Mesothelial cell of epicardium (in vitro differentiated cells): ENCODE results near the gene MINDY4. TPM values are rescaled to one million over a fixed set of nuclear protein-coding genes. Genes with fewer than 3 reads are reported as not detected.
"Not testable (repeated sequence)": the region's sequence is repeated elsewhere in the genome, so short reads cannot be mapped to it uniquely, and the experiment has no call there.

ENCODE experiments used
- DNase-seq, 2 experiments: peaks; one replicate each; pipeline ENCODE4 v3.0.0; 2021; ENCODE audit warnings: low spot score in 2 of 2; ENCODE audit not compliant: unreplicated experiment in 2 of 2
- H3K27ac Mint-ChIP-seq: 2 replicates; pipeline ENCODE4 v1.8.0; 2021; ENCODE audit warnings: mixed read lengths
- H3K27me3 Mint-ChIP-seq: 2 replicates; pipeline ENCODE4 v1.8.0; 2021; ENCODE audit warnings: low read depth, mixed read lengths
- H3K36me3 Mint-ChIP-seq: 2 replicates; pipeline ENCODE4 v1.8.0; 2021; ENCODE audit warnings: mixed read lengths
- H3K4me1 Mint-ChIP-seq: 2 replicates; pipeline ENCODE4 v1.8.0; 2021; ENCODE audit warnings: mixed read lengths
- H3K4me3 Mint-ChIP-seq: 2 replicates; pipeline ENCODE4 v1.8.0; 2021; ENCODE audit warnings: mild to moderate bottlenecking, moderate library complexity, mixed read lengths
- H3K9me3 Mint-ChIP-seq: 2 replicates; pipeline ENCODE4 v1.8.0; 2021; ENCODE audit warnings: mixed read lengths
- CTCF ChIP-seq: fragments of 200-600 bp; sonication (generic); IDR thresholded peaks from one replicate; pipeline ENCODE4 v1.5.0; 2021; ENCODE audit warnings: antibody characterized with exemption; ENCODE audit not compliant: unreplicated experiment
- total RNA-seq: library from RNA; stranded (reverse); gene quantifications from 3 replicates; pipeline ENCODE4 v1.2.1, GENCODE V29; 2021

Gene MINDY4
- total RNA-seq, 1 donor from 2014 or later = 10.8 TPM

GRCh38 chr7:30826181-30826580 lies 55.0 kb downstream of the MINDY4 start:
- H3K9me3 Mint-ChIP-seq = peaks cover 14% of the 10 kb centered on the region
- H3K36me3 Mint-ChIP-seq = peaks cover 17% of the 10 kb centered on the region
- H3K27me3 Mint-ChIP-seq = no peaks in the 10 kb centered on the region
- H3K4me1 Mint-ChIP-seq = no peaks in the 10 kb centered on the region
- DNase-seq = no peak
- H3K27ac Mint-ChIP-seq = no peak overlapping the region
- H3K4me3 Mint-ChIP-seq = no peak overlapping the region
- no peak for TF ChIP-seq CTCF

GRCh38 chr7:30828591-30828990 lies 57.4 kb downstream of the MINDY4 start:
- Mint-ChIP-seq H3K4me1 (no peaks in the 10 kb centered on the region), H3K4me3 (no peak overlapping the region), H3K9me3 (peaks cover 24% of the 10 kb centered on the region), H3K36me3 (peaks cover 31% of the 10 kb centered on the region), H3K27ac (no peak overlapping the region), H3K27me3 (no peaks in the 10 kb centered on the region)
- no peak for TF ChIP-seq CTCF
- DNase-seq = no peak

GRCh38 chr7:30829471-30829870 lies 58.3 kb downstream of the MINDY4 start:
- TF ChIP-seq CTCF = no peak
- Mint-ChIP-seq H3K4me3 (no peak overlapping the region), H3K27ac (no peak overlapping the region), H3K27me3 (no peaks in the 10 kb centered on the region), H3K36me3 (peaks cover 37% of the 10 kb centered on the region), H3K4me1 (no peaks in the 10 kb centered on the region), H3K9me3 (peaks cover 29% of the 10 kb centered on the region)
- no peak for DNase-seq

- Mint-ChIP-seq H3K4me1 (no peaks in the 10 kb centered on the region), H3K36me3 (peaks cover 37% of the 10 kb centered on the region), H3K27me3 (no peaks in the 10 kb centered on the region), H3K4me3 (no peak overlapping the region), H3K27ac (no peak overlapping the region), H3K9me3 (peaks cover 25% of the 10 kb centered on the region)
- TF ChIP-seq CTCF = no peak
- DNase-seq = no peak
These were observed 60.0 kb downstream of the MINDY4 start for GRCh38 chr7:30831227-30831626.

DNA sequence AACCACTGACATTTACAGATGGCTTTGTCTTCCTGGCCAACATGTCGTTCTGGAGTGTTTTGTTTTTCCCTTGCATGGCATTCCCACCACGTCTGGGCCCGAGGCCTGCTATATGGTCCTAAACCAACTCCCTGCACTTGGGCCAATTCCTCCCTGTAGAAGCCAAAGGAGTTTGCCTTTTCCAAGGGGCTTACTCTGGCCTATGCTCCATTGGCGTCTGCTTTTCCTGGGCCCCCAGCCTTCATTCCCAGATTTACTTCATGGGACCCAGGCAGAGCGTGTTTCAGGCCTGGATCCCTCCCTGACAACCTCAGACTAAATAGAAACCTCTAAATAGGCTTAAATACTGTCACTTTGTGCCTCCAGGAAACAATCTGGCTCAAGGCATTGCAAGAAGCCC lies 60.7 kb downstream of the MINDY4 start:
- DNase-seq = no peak
- peaks cover 39% of the 10 kb centered on the region for H3K36me3 Mint-ChIP-seq
- no peaks in the 10 kb centered on the region for H3K4me1 Mint-ChIP-seq
- no peak for TF ChIP-seq CTCF
- no peak overlapping the region for H3K4me3 Mint-ChIP-seq
- H3K27me3 Mint-ChIP-seq = no peaks in the 10 kb centered on the region
- peaks cover 25% of the 10 kb centered on the region for H3K9me3 Mint-ChIP-seq
- H3K27ac Mint-ChIP-seq = no peak overlapping the region

- H3K4me1 Mint-ChIP-seq, DNase-seq, H3K27me3 Mint-ChIP-seq, H3K4me3 Mint-ChIP-seq, H3K27ac Mint-ChIP-seq: not testable (repeated sequence)
- Mint-ChIP-seq H3K9me3 (peaks cover 25% of the 10 kb centered on the region), H3K36me3 (peaks cover 42% of the 10 kb centered on the region)
These were observed 62.9 kb downstream of the MINDY4 start for GRCh38 chr7:30834017-30834674.
